HepG2 (cell line): ENCODE data around the gene ACP7. TPM values are rescaled to one million over a fixed set of nuclear protein-coding genes. Genes with fewer than 3 reads are reported as not detected.

Experiments used
- ATAC-seq: fragments of 200-7000 bp; cut with Tn5 transposase; 3 replicates; pipeline ENCODE4 v1.9.1; 2020; ENCODE audit warnings: mild to moderate bottlenecking, moderate library complexity
- BruUV-seq: library from RNA; stranded (reverse); fragments of 400-500 nt; replicated peaks from 2 replicates; lab custom pipeline; 2021; lab: Mats Ljungman, UMichigan
- CTCF ChIA-PET: fragments of 300-600 bp; formaldehyde crosslinking; extraction: SDS; loops from one replicate; lab custom pipeline; 2021; ENCODE audit warnings: low total read pairs, inconsistent platforms, low intra/inter-chr PET ratio; lab: Yijun Ruan, JAX
- POLR2A ChIA-PET: fragments of 350-600 bp; sonication (Branson Sonifier 250); formaldehyde crosslinking; loops from one replicate; lab custom pipeline; 2020; ENCODE audit warnings: antibody characterized with exemption, inconsistent platforms; lab: Yijun Ruan, JAX
- DNase-seq: peaks from one replicate; pipeline ENCODE4 v3.0.0-alpha.2; 2015; ENCODE audit warnings: low spot score
- FAIRE-seq: peaks from 3 replicates; lab custom pipeline; 2011; peaks lifted over from hg19 to GRCh38; lab: Jason Lieb, UNC
- H2AFZ ChIP-seq: one replicate; pipeline ENCODE4 v1.6.1; 2011; ENCODE audit warnings: low read length, inconsistent platforms
- H3K27ac ChIP-seq: fragments of 300-600 bp; 3 replicates; pipeline ENCODE4 v1.8.0; 2011; ENCODE audit warnings: mixed run types, mild to moderate bottlenecking, mixed read lengths, low read length, inconsistent platforms; ENCODE audit not compliant: insufficient read depth; ENCODE audit errors: extremely low read length
- H3K27me3 ChIP-seq, 2 experiments: fragments of 200-600 bp in 1 of 2; 2 replicates in 1 of 2; 3 replicates in 1 of 2; pipeline versions ENCODE4 v1.6.0 to v1.8.0; 2011; ENCODE audit warnings: low read length in 2 of 2, mild to moderate bottlenecking in 2 of 2, moderate library complexity in 2 of 2, inconsistent platforms in 1 of 2; ENCODE audit not compliant: insufficient read depth in 2 of 2, control insufficient read depth in 1 of 2
- H3K36me3 ChIP-seq, 2 experiments: fragments of 200-600 bp in 1 of 2; replicated peaks in 1 of 2; 2 replicates in 1 of 2; 3 replicates in 1 of 2; pipeline versions ENCODE4 v1.5.1 to v1.8.0; 2011; ENCODE audit warnings: low read length in 2 of 2, inconsistent platforms in 1 of 2; ENCODE audit not compliant: insufficient read depth in 2 of 2, control insufficient read depth in 1 of 2
- H3K4me1 ChIP-seq: 2 replicates; pipeline ENCODE4 v1.5.1; 2012; ENCODE audit warnings: low read length, inconsistent platforms; ENCODE audit not compliant: insufficient read depth
- H3K4me2 ChIP-seq: 2 replicates; pipeline ENCODE4 v1.6.0; 2011; ENCODE audit warnings: low read depth, low read length, inconsistent platforms
- H3K4me3 ChIP-seq, 3 experiments: fragments of 200-600 bp in 1 of 3; sonication (generic), shearing (Covaris generic) in 1 of 3; replicated peaks in 1 of 3; 2 replicates each; pipeline ENCODE4 v1.5.1; 2011 to 2016; ENCODE audit warnings: low read length in 3 of 3, inconsistent platforms in 2 of 3, low read depth in 2 of 3, mild to moderate bottlenecking in 2 of 3, control low read depth in 1 of 3, mixed read lengths in 1 of 3; ENCODE audit not compliant: insufficient read depth in 1 of 3
- H3K79me2 ChIP-seq: one replicate; pipeline ENCODE4 v1.6.1; 2011; ENCODE audit warnings: low read length, inconsistent platforms; ENCODE audit not compliant: insufficient read depth
- H3K9ac ChIP-seq: 2 replicates; pipeline ENCODE4 v1.6.0; 2011; ENCODE audit warnings: mild to moderate bottlenecking, low read depth, low read length, inconsistent platforms; ENCODE audit not compliant: insufficient read depth
- H3K9me3 ChIP-seq: 2 replicates; pipeline ENCODE4 v1.5.1; 2012; ENCODE audit warnings: mild to moderate bottlenecking, low read length
- H4K20me1 ChIP-seq: 2 replicates; pipeline ENCODE4 v1.6.0; 2011; ENCODE audit warnings: inconsistent platforms, mild to moderate bottlenecking, low read length, moderate library complexity; ENCODE audit not compliant: insufficient read depth
- FOXA1 ChIP-seq, 2 experiments: fragments of 450-650 bp in 1 of 2; sonication (generic) in 1 of 2; formaldehyde crosslinking in 1 of 2; IDR thresholded peaks; 2 replicates each; pipeline versions ENCODE4 v1.4.0 to v1.6.1; 2016 to 2020; ENCODE audit warnings: missing genetic modification reagents in 1 of 2
- SALL1 ChIP-seq: sonication (generic); formaldehyde crosslinking; IDR thresholded peaks from 2 replicates; pipeline ENCODE4 v1.8.0; 2022; ENCODE audit warnings: mild to moderate bottlenecking, missing genetic modification reagents
- ZNF629 ChIP-seq: sonication (generic); formaldehyde crosslinking; conservative IDR thresholded peaks from 2 replicates; pipeline ENCODE4 v1.5.0; 2020; ENCODE audit warnings: missing genetic modification reagents
- WGBS: methylation state at CpG from one replicate; pipeline ENCODE4 v1.1.6; 2017; ENCODE audit warnings: low lambda C conversion rate; 5-methylcytosine and 5-hydroxymethylcytosine counted together
- in situ Hi-C: cut with HindIII; loops from 2 replicates; pipeline ENCODE4 v1.10.0; 2017; ENCODE audit warnings: low pct_unique_long_range_greater_than_20kb; ENCODE audit not compliant: extremely low pct_ligation_motif_present
- intact Hi-C: fragments of 100-400 bp; cut with micrococcal nuclease; formaldehyde crosslinking; loops from one replicate; pipeline ENCODE4 v1.10.0; 2022; ENCODE audit not compliant: unreplicated experiment
- polyA plus RNA-seq, 8 experiments: library from polyadenylated mRNA; depleted of rRNA in 3 of 8; stranded (reverse) in 7 of 8; unstranded in 1 of 8; fragments of >200 nt; fragmentation: Illumina TruSeq in 4 of 8; extraction: Trizol in 4 of 8; gene quantifications; 2 replicates each; pipeline versions ENCODE4 v1.2.1 to v1.2.3, GENCODE V29; 2011 to 2016; ENCODE audit warnings: low read depth in 4 of 8, missing spikeins in 1 of 8, mixed read lengths in 1 of 8; ENCODE audit not compliant: insufficient read depth in 1 of 8
- total RNA-seq, 5 experiments: library from RNA; depleted of rRNA; stranded (reverse); fragments of >200 nt; fragmentation: Illumina TruSeq; extraction: Trizol; gene quantifications; 2 replicates each; pipeline ENCODE4 v1.2.3, GENCODE V29; 2016; ENCODE audit warnings: low read depth in 1 of 5

Gene ACP7
- total and polyA plus RNA-seq, 2 of the 13 experiments (the other 11 are each of a cell fraction or from before 2014, with no cell fraction given): not detected

- Histone ChIP-seq H3K36me3 (0 out of 5 replicates have a peak, but pooled peaks cover 0 to 13% of the 10 kb centered on the region in 2 experiments), H3K4me2 (no peak overlapping the region), H4K20me1 (peaks cover 42% of the 10 kb centered on the region), H3K4me3 (no peak overlapping the region), H3K27me3 (no peaks in the 10 kb centered on the region), H3K9ac (no peak overlapping the region), H3K9me3 (no peaks in the 10 kb centered on the region), H3K27ac (no peak overlapping the region), H2AFZ (no peak overlapping the region), H3K4me1 (peaks cover 26% of the 10 kb centered on the region), H3K79me2 (peaks cover 91% of the 10 kb centered on the region)
- DNase-seq: no peak
- no peak for TF ChIP-seq SALL1 (CRISPR knock-in tag)
- 97% methylated on average over 11 of the region's 12 CpGs for WGBS
- in situ Hi-C loops: no loop called here
- FAIRE-seq: no peak
- no TSS peak for BruUV-seq
- ATAC-seq: no peak
- POLR2A ChIA-PET: interaction anchor here (1.7 kb wide), 1 partner anchor 9 kb away, joined by 5 read pairs; no protein-coding TSS in a partner anchor
- CTCF ChIA-PET: no interaction called here
- intact Hi-C loops: no loop called here
Observed at GRCh38 chr19:39136225-39136940, 52.2 kb downstream of the ACP7 start.

DNA sequence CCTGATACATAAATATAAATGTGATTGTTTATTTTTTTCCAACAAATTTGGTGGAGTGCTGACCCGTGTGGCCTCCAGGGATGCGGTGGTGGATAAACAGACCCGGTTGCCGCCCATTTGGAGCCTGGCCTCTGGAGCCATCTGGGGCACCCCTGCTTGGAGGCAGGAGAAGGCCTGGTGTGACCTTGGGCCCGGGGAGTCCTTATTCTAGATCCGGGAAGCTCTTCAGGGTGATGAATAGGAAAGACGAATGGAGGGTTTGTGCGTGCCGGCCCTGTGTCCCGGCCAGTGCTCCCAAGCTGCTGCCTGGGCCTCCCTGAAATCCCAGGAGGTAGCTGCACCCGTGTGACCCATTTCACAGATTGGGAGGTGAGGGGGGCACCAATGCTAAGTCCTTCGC is 53.0 kb downstream of the ACP7 start:
- Histone ChIP-seq H3K4me1 (peaks cover 33% of the 10 kb centered on the region), H3K4me3 (no peak overlapping the region), H2AFZ (no peak overlapping the region), H4K20me1 (peaks cover 43% of the 10 kb centered on the region), H3K79me2 (peaks cover 89% of the 10 kb centered on the region), H3K36me3 (0 out of 5 replicates have a peak, but pooled peaks cover 0 to 13% of the 10 kb centered on the region in 2 experiments), H3K27ac (no peak overlapping the region), H3K27me3 (no peaks in the 10 kb centered on the region), H3K9ac (no peak overlapping the region), H3K4me2 (no peak overlapping the region), H3K9me3 (no peaks in the 10 kb centered on the region)
- in situ Hi-C loops (no loop called here), intact Hi-C loops (no loop called here)
- BruUV-seq: no TSS peak
- FAIRE-seq (no peak), ATAC-seq (no peak), DNase-seq (no peak)
- CTCF ChIA-PET: no interaction called here
- 89% methylated on average over 6 of the region's 12 CpGs for WGBS
- no peak for TF ChIP-seq FOXA1 (IDR thresholded peaks at IDR 0.05)
- no peak for TF ChIP-seq FOXA1 (CRISPR knock-in tag; IDR thresholded peaks at IDR 0.05)
- peak; percentile 62; the same call in 1 of the 2 replicates for TF ChIP-seq ZNF629 (CRISPR knock-in tag)
- POLR2A ChIA-PET: interaction anchor here (1.7 kb wide), 1 partner anchor 9 kb away, joined by 5 read pairs; no protein-coding TSS in a partner anchor
